HG02610 (cell line): ENCODE results near the gene MED27.

Experiments
- ATAC-seq: cut with Tn5 transposase; IDR thresholded peaks from one replicate; pipeline ENCODE4 v1.9.1; 2021; ENCODE audit warnings: mild to moderate bottlenecking, moderate library complexity; ENCODE audit not compliant: unreplicated experiment

Gene MED27

GRCh38 chr9:131839281-131840084, 240.2 kb downstream of the MED27 start:
- no peak for ATAC-seq

DNA sequence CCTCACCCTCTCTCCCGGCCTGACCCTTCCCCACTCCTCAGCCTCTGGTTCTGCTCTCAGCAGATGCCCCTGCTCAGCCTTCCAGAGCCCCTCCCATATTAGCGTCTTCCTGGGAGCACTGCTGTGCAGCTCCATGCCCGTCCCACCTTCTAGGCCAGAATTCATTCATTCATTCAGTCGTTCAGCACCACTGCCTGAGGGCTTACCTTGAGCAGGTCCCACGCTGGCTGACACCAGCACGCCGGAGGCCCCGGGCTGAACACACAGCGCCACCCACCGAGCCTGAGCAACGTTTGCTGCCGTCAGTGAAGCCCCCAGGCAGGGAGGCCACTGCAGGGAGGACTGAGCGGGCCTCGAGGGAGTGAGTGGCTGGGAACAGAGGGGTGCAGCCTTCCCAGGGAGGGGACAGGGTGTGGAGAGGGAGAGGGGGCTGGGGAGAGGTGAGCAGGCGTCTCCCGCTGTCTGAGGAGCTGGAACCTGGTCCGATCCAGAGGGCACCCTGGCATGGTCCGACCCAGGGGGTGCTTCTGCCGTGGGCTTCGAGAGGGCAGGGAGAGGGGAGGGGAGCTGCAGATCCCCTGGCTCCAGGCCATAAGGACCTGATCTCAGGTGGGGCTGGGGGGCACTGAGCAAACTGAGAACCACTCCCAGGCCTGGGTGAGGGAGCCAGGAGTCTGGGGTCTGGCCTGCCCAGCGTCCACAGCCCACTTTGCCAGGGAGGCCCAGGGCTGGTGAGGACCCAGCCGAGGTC, 241.0 kb downstream of the MED27 start:
- ATAC-seq: no peak

GRCh38 chr9:131837836-131838235, 241.8 kb downstream of the MED27 start:
- no peak for ATAC-seq

DNA sequence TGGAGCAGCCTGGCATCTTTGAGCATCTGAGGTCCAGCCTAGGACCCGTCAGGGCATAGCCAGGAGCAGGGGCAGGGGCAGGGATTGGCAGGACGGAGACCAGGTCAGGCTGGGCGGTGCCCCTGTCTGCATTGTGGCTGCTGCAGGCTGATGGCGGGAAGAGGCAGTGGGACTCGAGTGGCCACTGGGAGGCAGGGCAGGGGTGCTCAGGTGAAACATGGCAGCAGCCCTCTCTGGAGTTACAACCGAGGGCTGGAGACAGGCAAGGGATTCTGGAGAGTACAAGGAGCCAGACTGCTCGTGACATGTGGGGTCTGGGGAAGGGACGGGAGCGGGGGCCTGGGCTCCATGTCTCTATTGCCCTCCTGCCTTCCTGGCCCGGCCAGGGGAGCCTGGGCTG, 242.4 kb downstream of the MED27 start:
- ATAC-seq: no peak

- no peak for ATAC-seq
These were observed 242.9 kb downstream of the MED27 start for GRCh38 chr9:131836607-131837315.

- ATAC-seq: no peak
These were observed 243.6 kb downstream of the MED27 start for GRCh38 chr9:131836021-131836420.

- ATAC-seq: no peak
These were observed 244.3 kb downstream of the MED27 start for GRCh38 chr9:131835151-131835910.

DNA sequence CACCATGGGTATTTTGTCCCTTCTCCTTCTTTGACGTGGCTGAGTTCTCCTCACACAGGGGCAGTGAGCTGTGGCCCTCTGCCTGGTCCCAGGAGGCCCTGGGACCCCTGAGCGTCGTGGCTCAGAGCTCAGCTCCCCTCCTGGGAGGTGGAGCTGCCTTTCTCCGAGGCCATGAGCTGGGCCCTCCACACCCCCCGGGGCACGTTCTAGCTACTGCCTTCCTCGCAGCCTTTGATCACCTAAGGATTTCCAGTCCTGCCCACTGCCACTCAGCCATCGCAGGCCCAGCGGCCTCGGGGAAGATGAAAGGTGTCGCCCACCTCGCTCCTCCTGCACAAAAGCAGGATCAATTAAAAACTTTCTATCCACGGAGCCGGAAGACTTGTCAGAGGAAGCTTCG, 244.9 kb downstream of the MED27 start:
- ATAC-seq: no peak

DNA sequence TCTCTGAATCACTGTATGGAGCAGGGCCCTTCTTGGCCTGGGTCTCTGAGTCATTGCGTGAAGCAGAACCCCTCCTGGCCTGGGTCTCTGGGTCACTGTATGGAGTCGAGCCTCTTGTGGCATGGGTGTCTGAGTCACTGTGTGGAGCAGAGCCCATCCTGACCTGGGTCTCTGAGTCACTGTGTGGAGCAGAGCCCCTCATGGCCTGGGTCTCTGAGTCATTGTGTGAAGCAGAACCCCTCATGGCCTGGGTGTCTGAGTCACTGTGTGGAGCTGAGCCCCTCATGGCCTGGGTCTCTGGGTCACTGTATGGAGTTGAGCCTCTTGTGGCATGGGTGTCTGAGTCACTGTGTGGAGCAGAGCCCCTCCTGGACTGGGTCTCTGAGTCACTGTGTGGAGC, 245.8 kb downstream of the MED27 start:
- no peak for ATAC-seq

GRCh38 chr9:131833083-131833482, 246.6 kb downstream of the MED27 start:
- no peak for ATAC-seq

DNA sequence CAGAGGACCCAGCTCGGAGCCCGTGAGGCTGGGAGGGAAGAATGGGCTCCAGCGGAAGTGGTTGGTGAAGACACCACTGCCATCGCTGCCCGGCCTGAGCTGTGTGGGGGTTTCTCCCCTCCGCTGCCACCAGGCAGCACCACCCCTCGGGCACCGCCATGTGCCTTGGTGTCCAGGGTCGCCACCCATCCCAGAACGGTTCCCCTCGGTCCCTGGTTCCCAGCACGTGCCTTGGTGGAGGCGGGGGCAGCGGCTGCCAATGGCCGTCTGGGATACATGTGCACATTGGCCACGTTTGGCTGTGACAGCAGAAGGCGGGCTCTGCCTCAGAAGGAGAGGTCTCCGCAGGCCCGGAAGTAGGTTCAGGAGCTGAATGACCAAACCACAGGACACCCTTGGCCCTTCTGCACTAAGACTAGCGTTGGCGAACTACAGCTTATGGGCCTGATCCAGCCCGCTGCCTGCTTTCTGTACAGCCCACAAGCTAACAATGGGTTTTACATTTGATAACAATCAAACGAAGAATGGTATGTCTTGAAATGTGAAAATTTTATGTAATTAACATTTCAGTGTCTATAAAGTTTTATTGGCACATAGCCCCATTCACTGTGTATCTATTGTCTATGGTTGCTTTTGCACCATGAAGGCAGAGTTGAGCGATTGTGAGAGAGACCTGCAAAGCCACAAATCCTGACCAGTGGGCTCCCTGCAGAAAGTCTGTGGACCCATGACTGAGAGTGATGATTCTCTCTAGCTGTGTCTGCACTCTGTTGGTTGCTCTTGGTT, 248.1 kb downstream of the MED27 start:
- ATAC-seq: no peak

GRCh38 chr9:131827821-131828369, 251.8 kb downstream of the MED27 start:
- ATAC-seq: no peak

DNA sequence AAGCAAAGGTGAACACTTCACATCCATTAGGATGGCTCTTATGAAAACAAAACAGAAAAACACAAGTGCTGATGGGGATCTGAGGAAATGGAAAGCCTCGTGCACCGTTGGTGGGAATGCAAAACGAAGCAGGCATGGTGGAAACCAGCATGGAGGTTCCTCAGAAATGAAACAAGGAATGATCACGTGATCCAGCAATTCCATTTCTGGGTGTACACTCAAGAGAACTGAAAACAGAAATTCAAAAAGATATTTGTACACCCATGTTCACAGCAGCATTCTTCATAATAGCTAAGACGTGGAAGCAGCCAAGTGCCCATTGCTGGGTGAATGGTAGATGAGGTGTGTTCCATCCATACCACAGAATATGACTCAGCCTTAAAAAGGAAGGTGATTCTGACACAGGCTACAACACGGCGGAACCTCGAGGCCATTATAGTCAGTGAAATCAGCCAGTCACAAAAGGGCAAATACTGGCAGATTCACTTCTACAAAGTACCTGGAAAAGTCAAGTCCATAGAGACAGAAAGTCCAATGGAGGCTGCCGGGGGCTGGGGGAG, 252.6 kb downstream of the MED27 start:
- no peak for ATAC-seq

GRCh38 chr9:131826053-131826452, 253.6 kb downstream of the MED27 start:
- no peak for ATAC-seq

GRCh38 chr9:131824953-131825495, 254.6 kb downstream of the MED27 start:
- ATAC-seq: no peak

- ATAC-seq: no peak
These were observed 255.5 kb downstream of the MED27 start for GRCh38 chr9:131824155-131824594.

- ATAC-seq: no peak
These were observed 255.9 kb downstream of the MED27 start for GRCh38 chr9:131823701-131824146.

GRCh38 chr9:131818089-131818488, 261.6 kb downstream of the MED27 start:
- ATAC-seq: no peak

DNA sequence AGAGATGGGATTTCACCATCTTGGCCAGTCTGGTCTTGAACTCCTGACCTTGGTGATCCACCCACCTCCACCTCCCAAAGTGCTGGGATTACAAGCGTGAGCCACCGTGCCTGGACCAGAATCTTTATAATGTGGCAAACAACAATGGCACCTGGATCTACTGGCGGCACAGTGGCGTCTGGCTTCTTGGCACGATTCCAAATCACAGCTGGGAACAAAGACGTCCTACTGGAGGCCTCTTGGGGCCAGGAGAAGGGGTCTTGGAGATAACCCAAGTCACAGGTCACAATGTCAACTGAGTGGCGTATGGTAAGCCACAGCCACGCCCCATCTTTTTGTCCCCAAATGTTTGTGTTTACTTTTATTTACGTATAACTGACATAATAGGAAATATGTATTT, 262.0 kb downstream of the MED27 start:
- ATAC-seq: no peak
